WI38 (cell line): Measurements from ENCODE around the gene NCS1.

Experiments
- H3K4me3 ChIP-seq: 2 replicates; pipeline ENCODE4 v1.5.1; 2011; ENCODE audit warnings: low read depth, mild to moderate bottlenecking, control low read depth, low read length
- CTCF ChIP-seq: IDR thresholded peaks from 2 replicates; pipeline ENCODE4 v1.5.1; 2012; ENCODE audit warnings: low read depth, mild to moderate bottlenecking, control low read depth, low read length

The NCS1 gene

GRCh38 chr9:130230631-130231030 is 58.4 kb downstream of the NCS1 start:
- no peak overlapping the region for H3K4me3 ChIP-seq
- TF ChIP-seq CTCF = no peak

- no peak overlapping the region for H3K4me3 ChIP-seq
- no peak for TF ChIP-seq CTCF
These were observed 60.8 kb downstream of the NCS1 start for GRCh38 chr9:130232899-130233586.

- H3K4me3 ChIP-seq = no peak overlapping the region
- no peak for TF ChIP-seq CTCF
These were observed 61.4 kb downstream of the NCS1 start for GRCh38 chr9:130233587-130233945.

- no peak overlapping the region for H3K4me3 ChIP-seq
- TF ChIP-seq CTCF = no peak
These were observed 62.4 kb downstream of the NCS1 start for GRCh38 chr9:130234340-130235260.

GRCh38 chr9:130235558-130236435 is 63.6 kb downstream of the NCS1 start:
- H3K4me3 ChIP-seq = no peak overlapping the region
- TF ChIP-seq CTCF = peak; percentile 98

- no peak overlapping the region for H3K4me3 ChIP-seq
- TF ChIP-seq CTCF = no peak
These were observed 64.3 kb downstream of the NCS1 start for GRCh38 chr9:130236436-130236985.
